ENCODE measurements around the gene PRND. TPM values are rescaled to one million over a fixed set of nuclear protein-coding genes. Genes with fewer than 3 reads are reported as not detected.

Gene PRND
- total RNA-seq, 1 experiment from 2014 or later = 0.04 TPM

DNA sequence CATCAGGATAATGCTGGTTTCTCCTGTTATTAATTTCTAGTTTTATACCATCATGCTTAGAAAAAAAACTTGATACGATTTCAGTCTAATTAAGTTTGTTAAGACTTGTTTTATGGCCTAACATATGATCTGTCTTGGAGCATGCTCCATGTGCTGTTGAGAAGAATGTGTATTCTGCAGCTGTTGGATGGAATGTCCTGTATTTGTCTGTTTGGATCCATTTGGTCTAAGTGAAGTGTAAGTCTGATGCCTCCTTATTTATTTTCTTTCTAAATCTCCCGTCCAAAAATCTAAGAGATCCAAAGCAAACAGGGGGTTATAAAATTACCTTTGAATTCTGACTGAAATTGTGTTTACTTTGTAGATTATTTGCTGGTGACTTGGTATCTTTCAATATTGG is 30.0 kb upstream of the PRND start:
- Mint-ChIP-seq H3K9me3 (no peaks in the 10 kb centered on the region), H3K27ac (no peak overlapping the region), H3K36me3 (ENCODE audit: insufficient read depth in 1 of 3, low read depth in 3 of 3) (peaks cover 0 to 2% (median 0%) of the 10 kb centered on the region in 3 experiments; a peak in 1 of 7 replicates), H3K27me3 (ENCODE audit: low read depth) (no peaks in the 10 kb centered on the region), H3K4me3 (no peak overlapping the region), H3K4me1 (peaks cover 11 to 18% of the 10 kb centered on the region in 2 experiments)
- Histone ChIP-seq H2BK120ac (ENCODE audit: low read depth, low read length, poor library complexity, severe bottlenecking) (no peak overlapping the region), H3T11ph (ENCODE audit: low read length) (no peak overlapping the region), H3K27ac (ENCODE audit: insufficient read length, low read depth, low read length) (no peak overlapping the region), H3K56ac (ENCODE audit: insufficient read length, low read depth, low read length) (no peak overlapping the region), H2BK20ac (ENCODE audit: low read depth, low read length, poor library complexity, severe bottlenecking) (no peak overlapping the region), H3K9me3 (ENCODE audit: control insufficient read depth, low read depth, low read length) (no peaks in the 10 kb centered on the region), H3K23me2 (ENCODE audit: insufficient read length, low read depth, low read length, poor library complexity, severe bottlenecking) (peaks cover 4% of the 10 kb centered on the region), H3K27me3 (ENCODE audit: insufficient read depth, low read length) (no peaks in the 10 kb centered on the region), H4K5ac (ENCODE audit: insufficient read length, low read depth, low read length) (no peak overlapping the region), H3K14ac (ENCODE audit: insufficient read depth, low read length) (no peak overlapping the region), H3K4ac (ENCODE audit: low read depth, low read length) (no peak overlapping the region), H3K9ac (ENCODE audit: extremely low read depth, insufficient read length, low read length) (no peak overlapping the region), H2BK15ac (ENCODE audit: low read depth, low read length) (no peak overlapping the region), H2BK12ac (ENCODE audit: insufficient read length, low read depth, low read length) (no peak overlapping the region), H4K91ac (ENCODE audit: insufficient read length, low read depth, low read length) (no peak overlapping the region), H3K4me1 (ENCODE audit: insufficient read depth, low read length) (peaks cover 2% of the 10 kb centered on the region; the same call in 1 of the 2 replicates), H2BK5ac (ENCODE audit: insufficient read length, low read length) (no peak overlapping the region), H4K20me1 (ENCODE audit: control insufficient read depth, insufficient read depth, insufficient read length) (no peaks in the 10 kb centered on the region), H3K4me2 (ENCODE audit: insufficient read depth, insufficient read length, low read length) (no peak overlapping the region), H4K8ac (replicated peaks; ENCODE audit: insufficient read length, low read depth, low read length) (no peak overlapping the region), H3K79me2 (ENCODE audit: insufficient read depth, low read length) (peaks cover 5% of the 10 kb centered on the region; the same call in 1 of the 2 replicates), H2AFZ (ENCODE audit: low read length) (no peak overlapping the region), H3K79me1 (ENCODE audit: insufficient read depth, low read depth, low read length, poor library complexity, severe bottlenecking) (no peaks in the 10 kb centered on the region), H3K23ac (ENCODE audit: insufficient read length, low read depth, low read length) (no peak overlapping the region), H2AK5ac (ENCODE audit: insufficient read length, low read length) (no peak overlapping the region), H3K18ac (ENCODE audit: insufficient read length, low read depth, low read length) (no peak overlapping the region)
- DNase-seq = no peak
- WGBS (ENCODE audit: extremely low coverage, insufficient read length, low lambda C conversion rate) = no CpG with 5 or more reads among the region's 2 CpGs
- TF ChIP-seq, protein P1, sequence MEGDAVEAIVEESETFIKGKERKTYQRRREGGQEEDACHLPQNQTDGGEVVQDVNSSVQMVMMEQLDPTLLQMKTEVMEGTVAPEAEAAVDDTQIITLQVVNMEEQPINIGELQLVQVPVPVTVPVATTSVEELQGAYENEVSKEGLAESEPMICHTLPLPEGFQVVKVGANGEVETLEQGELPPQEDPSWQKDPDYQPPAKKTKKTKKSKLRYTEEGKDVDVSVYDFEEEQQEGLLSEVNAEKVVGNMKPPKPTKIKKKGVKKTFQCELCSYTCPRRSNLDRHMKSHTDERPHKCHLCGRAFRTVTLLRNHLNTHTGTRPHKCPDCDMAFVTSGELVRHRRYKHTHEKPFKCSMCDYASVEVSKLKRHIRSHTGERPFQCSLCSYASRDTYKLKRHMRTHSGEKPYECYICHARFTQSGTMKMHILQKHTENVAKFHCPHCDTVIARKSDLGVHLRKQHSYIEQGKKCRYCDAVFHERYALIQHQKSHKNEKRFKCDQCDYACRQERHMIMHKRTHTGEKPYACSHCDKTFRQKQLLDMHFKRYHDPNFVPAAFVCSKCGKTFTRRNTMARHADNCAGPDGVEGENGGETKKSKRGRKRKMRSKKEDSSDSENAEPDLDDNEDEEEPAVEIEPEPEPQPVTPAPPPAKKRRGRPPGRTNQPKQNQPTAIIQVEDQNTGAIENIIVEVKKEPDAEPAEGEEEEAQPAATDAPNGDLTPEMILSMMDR (conservative IDR thresholded peaks at IDR 0.05) = no peak
